ENCODE results near the gene YBX1.

Gene YBX1

GRCh38 chr1:42692911-42693310 lies 10.7 kb downstream of the YBX1 start:
- Histone ChIP-seq H3K18ac (ENCODE audit: low read depth in 1 of 2, low read length in 2 of 2) (no peak overlapping the region), H3K27ac (ENCODE audit: low read length, poor library complexity, severe bottlenecking) (no peak overlapping the region), H4K8ac (ENCODE audit: low read length) (no peak overlapping the region), H3K79me1 (replicated peaks; ENCODE audit: low read length, poor library complexity, severe bottlenecking) (peaks cover 4% of the 10 kb centered on the region), H3K23ac (ENCODE audit: low read length in 2 of 2) (no peak overlapping the region), H2BK120ac (ENCODE audit: low read depth, low read length) (no peak overlapping the region), H3K9ac (ENCODE audit: low read length) (no peak overlapping the region), H2AFZ (ENCODE audit: low read depth, low read length) (no peak overlapping the region), H3K4me1 (ENCODE audit: control insufficient read depth, insufficient read depth, low read depth, low read length) (peaks cover 7% of the 10 kb centered on the region), H3K27me3 (ENCODE audit: control insufficient read depth in 1 of 2, insufficient read depth in 1 of 2, low read length in 2 of 2) (no peaks in the 10 kb centered on the region), H4K91ac (ENCODE audit: low read length) (no peak overlapping the region), H3K4ac (ENCODE audit: low read depth in 1 of 2, low read length in 2 of 2) (no peak overlapping the region), H3K14ac (ENCODE audit: low read length in 2 of 2) (no peak overlapping the region), H3K36me3 (ENCODE audit: control insufficient read depth in 1 of 2, insufficient read depth in 2 of 2, low read depth in 1 of 2, low read length in 2 of 2) (peaks cover 3 to 73% of the 10 kb centered on the region in 2 experiments), H2BK15ac (ENCODE audit: low read depth, poor library complexity, severe bottlenecking) (no peak overlapping the region), H2AK5ac (ENCODE audit: low read length, severe bottlenecking) (no peak overlapping the region), H2BK5ac (ENCODE audit: low read depth, low read length, poor library complexity, severe bottlenecking) (no peak overlapping the region), H2BK12ac (ENCODE audit: low read length in 2 of 2) (no peak overlapping the region), H3K9me3 (ENCODE audit: control insufficient read depth, low read length) (no peaks in the 10 kb centered on the region), H3K4me2 (ENCODE audit: low read length, poor library complexity, severe bottlenecking) (no peak overlapping the region), H3K4me3 (ENCODE audit: insufficient read depth in 1 of 2, low read depth in 1 of 2, low read length in 2 of 2) (no peak overlapping the region)
- no peak for DNase-seq
- WGBS: 81% methylated on average over 2 of the region's 2 CpGs

- Histone ChIP-seq H4K91ac (ENCODE audit: low read length) (no peak overlapping the region), H2BK5ac (ENCODE audit: low read depth, low read length, poor library complexity, severe bottlenecking) (no peak overlapping the region), H3K9me3 (ENCODE audit: control insufficient read depth, low read length) (no peaks in the 10 kb centered on the region), H3K4me1 (ENCODE audit: control insufficient read depth, insufficient read depth, low read depth, low read length) (no peaks in the 10 kb centered on the region), H2BK15ac (ENCODE audit: low read depth, poor library complexity, severe bottlenecking) (no peak overlapping the region), H3K79me1 (replicated peaks; ENCODE audit: low read length, poor library complexity, severe bottlenecking) (peaks cover 19% of the 10 kb centered on the region), H3K4me3 (ENCODE audit: insufficient read depth in 1 of 2, low read depth in 1 of 2, low read length in 2 of 2) (no peak overlapping the region), H4K8ac (ENCODE audit: low read length) (no peak overlapping the region), H3K14ac (ENCODE audit: low read length in 2 of 2) (no peak overlapping the region), H3K36me3 (ENCODE audit: control insufficient read depth in 1 of 2, insufficient read depth in 2 of 2, low read depth in 1 of 2, low read length in 2 of 2) (peaks cover 18 to 98% of the 10 kb centered on the region in 2 experiments), H3K27me3 (ENCODE audit: control insufficient read depth in 1 of 2, insufficient read depth in 1 of 2, low read length in 2 of 2) (no peaks in the 10 kb centered on the region), H3K18ac (ENCODE audit: low read depth in 1 of 2, low read length in 2 of 2) (no peak overlapping the region), H2BK120ac (ENCODE audit: low read depth, low read length) (no peak overlapping the region), H3K4me2 (ENCODE audit: low read length, poor library complexity, severe bottlenecking) (no peak overlapping the region), H3K23ac (ENCODE audit: low read length in 2 of 2) (no peak overlapping the region), H2AK5ac (ENCODE audit: low read length, severe bottlenecking) (no peak overlapping the region), H2AFZ (ENCODE audit: low read depth, low read length) (no peak overlapping the region), H3K4ac (ENCODE audit: low read depth in 1 of 2, low read length in 2 of 2) (no peak overlapping the region), H3K27ac (ENCODE audit: low read length, poor library complexity, severe bottlenecking) (no peak overlapping the region), H2BK12ac (ENCODE audit: low read length in 2 of 2) (no peak overlapping the region), H3K9ac (ENCODE audit: low read length) (no peak overlapping the region)
- 96% methylated on average over 4 of the region's 4 CpGs for WGBS
- DNase-seq: no peak
Measured at GRCh38 chr1:42698081-42698813, 16.0 kb downstream of the YBX1 start.

GRCh38 chr1:42700006-42700405 lies 17.8 kb downstream of the YBX1 start:
- Histone ChIP-seq H3K4ac (ENCODE audit: low read depth in 1 of 2, low read length in 2 of 2) (no peak overlapping the region), H3K79me1 (replicated peaks; ENCODE audit: low read length, poor library complexity, severe bottlenecking) (peaks cover 22% of the 10 kb centered on the region), H3K23ac (ENCODE audit: low read length in 2 of 2) (no peak overlapping the region), H3K18ac (ENCODE audit: low read depth in 1 of 2, low read length in 2 of 2) (no peak overlapping the region), H3K14ac (ENCODE audit: low read length in 2 of 2) (no peak overlapping the region), H2BK15ac (ENCODE audit: low read depth, poor library complexity, severe bottlenecking) (no peak overlapping the region), H2BK12ac (ENCODE audit: low read length in 2 of 2) (no peak overlapping the region), H3K4me1 (ENCODE audit: control insufficient read depth, insufficient read depth, low read depth, low read length) (no peaks in the 10 kb centered on the region), H3K4me2 (ENCODE audit: low read length, poor library complexity, severe bottlenecking) (no peak overlapping the region), H3K9ac (ENCODE audit: low read length) (no peak overlapping the region), H3K36me3 (ENCODE audit: control insufficient read depth in 1 of 2, insufficient read depth in 2 of 2, low read depth in 1 of 2, low read length in 2 of 2) (peaks cover 26 to 97% of the 10 kb centered on the region in 2 experiments), H2BK120ac (ENCODE audit: low read depth, low read length) (no peak overlapping the region), H4K91ac (ENCODE audit: low read length) (no peak overlapping the region), H3K4me3 (ENCODE audit: insufficient read depth in 1 of 2, low read depth in 1 of 2, low read length in 2 of 2) (no peak overlapping the region), H2AFZ (ENCODE audit: low read depth, low read length) (no peak overlapping the region), H4K8ac (ENCODE audit: low read length) (no peak overlapping the region), H2AK5ac (ENCODE audit: low read length, severe bottlenecking) (no peak overlapping the region), H2BK5ac (ENCODE audit: low read depth, low read length, poor library complexity, severe bottlenecking) (no peak overlapping the region), H3K27me3 (ENCODE audit: control insufficient read depth in 1 of 2, insufficient read depth in 1 of 2, low read length in 2 of 2) (no peaks in the 10 kb centered on the region), H3K9me3 (ENCODE audit: control insufficient read depth, low read length) (no peaks in the 10 kb centered on the region), H3K27ac (ENCODE audit: low read length, poor library complexity, severe bottlenecking) (no peak overlapping the region)
- no peak for DNase-seq

- Histone ChIP-seq H3K23ac (ENCODE audit: low read length in 2 of 2) (no peak overlapping the region), H3K14ac (ENCODE audit: low read length in 2 of 2) (no peak overlapping the region), H2BK120ac (ENCODE audit: low read depth, low read length) (no peak overlapping the region), H3K4me1 (ENCODE audit: control insufficient read depth, insufficient read depth, low read depth, low read length) (no peaks in the 10 kb centered on the region), H4K8ac (ENCODE audit: low read length) (no peak overlapping the region), H3K79me1 (replicated peaks; ENCODE audit: low read length, poor library complexity, severe bottlenecking) (peaks cover 19% of the 10 kb centered on the region), H2AK5ac (ENCODE audit: low read length, severe bottlenecking) (no peak overlapping the region), H3K27me3 (ENCODE audit: control insufficient read depth in 1 of 2, insufficient read depth in 1 of 2, low read length in 2 of 2) (no peaks in the 10 kb centered on the region), H3K9ac (ENCODE audit: low read length) (no peak overlapping the region), H2AFZ (ENCODE audit: low read depth, low read length) (no peak overlapping the region), H3K9me3 (ENCODE audit: control insufficient read depth, low read length) (no peaks in the 10 kb centered on the region), H3K18ac (ENCODE audit: low read depth in 1 of 2, low read length in 2 of 2) (no peak overlapping the region), H4K91ac (ENCODE audit: low read length) (no peak overlapping the region), H2BK5ac (ENCODE audit: low read depth, low read length, poor library complexity, severe bottlenecking) (no peak overlapping the region), H3K4ac (ENCODE audit: low read depth in 1 of 2, low read length in 2 of 2) (no peak overlapping the region), H3K4me2 (ENCODE audit: low read length, poor library complexity, severe bottlenecking) (no peak overlapping the region), H3K4me3 (ENCODE audit: insufficient read depth in 1 of 2, low read depth in 1 of 2, low read length in 2 of 2) (no peak overlapping the region), H2BK12ac (ENCODE audit: low read length in 2 of 2) (no peak overlapping the region), H2BK15ac (ENCODE audit: low read depth, poor library complexity, severe bottlenecking) (no peak overlapping the region), H3K36me3 (ENCODE audit: control insufficient read depth in 1 of 2, insufficient read depth in 2 of 2, low read depth in 1 of 2, low read length in 2 of 2) (peaks cover 33 to 92% of the 10 kb centered on the region in 2 experiments), H3K27ac (ENCODE audit: low read length, poor library complexity, severe bottlenecking) (no peak overlapping the region)
- DNase-seq: no peak
- over 99% methylated on average over 7 of the region's 7 CpGs for WGBS
Measured at GRCh38 chr1:42703888-42704464, 21.8 kb downstream of the YBX1 start.
